GM12875 (cell line): ENCODE data around the gene NT5C1A.

Source experiments
- H3K4me3 ChIP-seq: one replicate; pipeline ENCODE4 v1.5.1; 2011; ENCODE audit warnings: low read depth, low read length, control low read depth
- TF ChIP-seq, protein P1 (sequence below): IDR thresholded peaks from 2 replicates; pipeline ENCODE4 v1.5.1; 2011; ENCODE audit warnings: low read depth, mild to moderate bottlenecking, control low read depth, inconsistent platforms, low read length, moderate library complexity, borderline replicate concordance; ENCODE audit not compliant: insufficient read depth

Gene NT5C1A

DNA sequence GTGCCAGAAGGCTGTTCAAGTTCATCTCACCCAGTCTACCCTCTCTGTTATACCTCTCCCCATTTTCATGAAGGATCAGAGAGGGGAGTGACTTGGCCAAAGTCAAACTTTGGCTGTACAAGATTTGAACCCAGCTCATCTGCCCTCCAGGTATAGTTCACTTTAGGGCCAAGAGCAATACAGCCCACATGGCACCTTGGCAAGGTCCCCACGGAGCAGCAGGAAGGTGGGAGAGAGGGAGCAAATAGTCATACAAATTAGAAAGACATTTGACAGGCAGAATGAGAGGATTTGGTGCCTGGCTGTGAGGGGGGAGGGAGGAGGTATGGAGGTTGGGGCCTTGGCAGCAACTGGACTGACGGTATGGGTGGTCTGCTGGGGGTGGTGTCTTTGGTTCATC lies 18.3 kb upstream of the NT5C1A start:
- no peak overlapping the region for H3K4me3 ChIP-seq
- TF ChIP-seq, protein P1, sequence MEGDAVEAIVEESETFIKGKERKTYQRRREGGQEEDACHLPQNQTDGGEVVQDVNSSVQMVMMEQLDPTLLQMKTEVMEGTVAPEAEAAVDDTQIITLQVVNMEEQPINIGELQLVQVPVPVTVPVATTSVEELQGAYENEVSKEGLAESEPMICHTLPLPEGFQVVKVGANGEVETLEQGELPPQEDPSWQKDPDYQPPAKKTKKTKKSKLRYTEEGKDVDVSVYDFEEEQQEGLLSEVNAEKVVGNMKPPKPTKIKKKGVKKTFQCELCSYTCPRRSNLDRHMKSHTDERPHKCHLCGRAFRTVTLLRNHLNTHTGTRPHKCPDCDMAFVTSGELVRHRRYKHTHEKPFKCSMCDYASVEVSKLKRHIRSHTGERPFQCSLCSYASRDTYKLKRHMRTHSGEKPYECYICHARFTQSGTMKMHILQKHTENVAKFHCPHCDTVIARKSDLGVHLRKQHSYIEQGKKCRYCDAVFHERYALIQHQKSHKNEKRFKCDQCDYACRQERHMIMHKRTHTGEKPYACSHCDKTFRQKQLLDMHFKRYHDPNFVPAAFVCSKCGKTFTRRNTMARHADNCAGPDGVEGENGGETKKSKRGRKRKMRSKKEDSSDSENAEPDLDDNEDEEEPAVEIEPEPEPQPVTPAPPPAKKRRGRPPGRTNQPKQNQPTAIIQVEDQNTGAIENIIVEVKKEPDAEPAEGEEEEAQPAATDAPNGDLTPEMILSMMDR: no peak

DNA sequence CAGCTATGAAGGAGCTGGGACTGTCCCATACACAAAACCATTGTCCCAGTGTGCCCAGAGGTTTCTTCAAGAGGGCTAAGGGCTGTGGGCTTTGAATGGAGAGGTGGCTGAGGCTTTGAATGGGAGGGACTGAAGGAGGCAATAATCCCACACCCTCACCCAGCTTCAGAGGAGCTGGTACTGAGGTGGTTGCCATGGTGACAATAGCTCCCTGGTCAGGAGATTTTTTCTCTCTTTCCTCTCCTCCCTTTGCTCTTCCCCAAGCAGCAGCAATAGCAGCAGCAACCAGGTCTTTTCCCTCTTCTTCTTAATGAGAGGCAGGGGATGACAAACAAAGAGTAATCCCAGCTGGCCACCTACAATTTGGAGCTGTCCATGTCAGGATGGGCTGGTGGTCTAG lies 17.7 kb upstream of the NT5C1A start:
- TF ChIP-seq, protein P1: no peak
- H3K4me3 ChIP-seq: no peak overlapping the region

DNA sequence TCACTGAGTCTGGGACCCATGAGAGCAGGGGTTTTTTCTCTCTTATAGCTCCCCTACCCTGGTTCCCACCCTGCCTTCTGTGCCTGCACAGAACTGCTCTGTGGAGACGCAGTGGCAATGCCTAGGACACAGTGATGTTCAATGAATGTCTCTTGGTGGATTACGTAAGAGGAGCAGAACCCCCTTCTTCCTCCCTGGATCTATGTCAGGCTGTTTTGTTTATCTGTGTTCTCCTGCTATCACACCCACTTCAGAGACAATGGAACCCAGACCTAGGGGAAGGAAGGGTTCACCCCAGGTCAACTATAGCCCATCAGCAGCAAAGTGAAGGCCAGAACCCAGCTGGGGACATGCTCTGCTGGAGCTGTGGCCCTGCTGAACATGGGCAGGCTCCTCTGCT lies 17.3 kb upstream of the NT5C1A start:
- TF ChIP-seq, protein P1: no peak

GRCh38 chr1:39688706-39689105 lies 16.8 kb upstream of the NT5C1A start:
- TF ChIP-seq, protein P1: no peak
- no peak overlapping the region for H3K4me3 ChIP-seq

More for the DNA sequence above, 17.3 kb upstream of the NT5C1A start:
- no peak overlapping the region for H3K4me3 ChIP-seq

DNA sequence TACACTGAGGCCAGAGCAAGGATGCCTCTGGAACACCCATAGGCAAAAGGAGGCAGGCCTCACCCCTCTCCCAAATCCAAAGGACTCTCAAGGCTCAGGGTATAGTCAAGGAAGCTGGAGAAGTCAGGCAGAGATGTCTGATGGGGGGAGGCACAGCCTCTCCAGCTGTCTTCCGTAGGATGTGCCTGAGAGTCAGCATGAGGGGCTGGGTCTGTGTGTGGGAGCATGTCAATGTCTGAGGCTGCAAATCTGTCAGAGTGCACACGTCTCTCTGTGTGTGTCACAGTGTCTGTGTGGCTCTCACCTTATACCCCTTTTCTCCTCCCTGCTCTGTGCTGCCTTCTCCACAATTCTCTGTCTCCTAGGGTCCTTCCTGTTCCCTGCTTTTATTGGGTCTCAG lies 15.3 kb upstream of the NT5C1A start:
- no peak overlapping the region for H3K4me3 ChIP-seq
- TF ChIP-seq, protein P1: no peak

- no peak overlapping the region for H3K4me3 ChIP-seq
- TF ChIP-seq, protein P1: no peak
Observed at GRCh38 chr1:39685071-39685470, 13.2 kb upstream of the NT5C1A start.

- TF ChIP-seq, protein P1: no peak
- no peak overlapping the region for H3K4me3 ChIP-seq
Observed at GRCh38 chr1:39684313-39684664, 12.4 kb upstream of the NT5C1A start.
